Activated T-cell treated with anti-CD3 and anti-CD28 coated beads, Interleukin-2, amount 50 U/mL, for 1 hour (primary cell): Measurements from ENCODE around the gene ADGRA3.

Experiments
- DNase-seq: peaks from one replicate; pipeline ENCODE4 v3.0.0-alpha.2; 2020

The ADGRA3 gene

DNA sequence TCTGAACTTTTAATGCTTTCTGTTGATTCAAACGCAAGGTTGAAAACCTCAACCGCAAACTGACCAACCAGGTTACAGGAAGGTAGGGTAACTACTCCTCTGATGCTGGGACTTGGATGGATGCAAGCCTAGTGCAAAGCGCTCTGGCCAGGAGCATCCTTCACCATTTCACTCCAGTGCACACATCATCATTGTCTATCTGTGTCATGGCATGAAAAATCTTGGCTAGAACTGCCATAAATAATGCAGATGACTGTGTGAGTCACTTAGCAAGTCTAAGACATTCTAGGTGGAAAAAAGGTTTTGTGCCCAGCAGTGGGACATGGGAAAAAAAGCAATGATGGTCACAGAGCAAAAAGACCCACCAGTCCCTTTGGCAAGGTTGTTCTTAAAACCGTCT lies 10.9 kb downstream of the ADGRA3 start:
- DNase-seq, result no peak

DNA sequence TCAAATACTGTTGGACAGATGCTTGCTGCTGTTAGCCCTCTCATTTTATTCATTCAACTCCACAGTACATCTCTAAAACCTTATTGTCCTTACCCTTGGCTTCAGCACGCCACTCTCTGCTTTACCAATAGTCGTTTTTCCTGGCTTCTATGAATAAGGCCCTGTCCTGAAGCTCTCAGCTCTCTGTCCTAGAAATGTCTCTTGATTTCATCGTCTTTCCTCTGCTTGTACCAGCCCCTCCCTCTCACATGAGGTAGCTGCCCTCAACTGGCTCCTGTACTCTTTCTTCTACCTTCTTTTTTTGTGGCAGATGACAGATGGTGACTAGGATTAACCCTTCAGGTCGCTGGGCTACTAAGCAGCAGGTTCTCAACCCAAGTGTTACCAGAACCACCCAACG lies 11.4 kb downstream of the ADGRA3 start:
- no peak for DNase-seq

DNA sequence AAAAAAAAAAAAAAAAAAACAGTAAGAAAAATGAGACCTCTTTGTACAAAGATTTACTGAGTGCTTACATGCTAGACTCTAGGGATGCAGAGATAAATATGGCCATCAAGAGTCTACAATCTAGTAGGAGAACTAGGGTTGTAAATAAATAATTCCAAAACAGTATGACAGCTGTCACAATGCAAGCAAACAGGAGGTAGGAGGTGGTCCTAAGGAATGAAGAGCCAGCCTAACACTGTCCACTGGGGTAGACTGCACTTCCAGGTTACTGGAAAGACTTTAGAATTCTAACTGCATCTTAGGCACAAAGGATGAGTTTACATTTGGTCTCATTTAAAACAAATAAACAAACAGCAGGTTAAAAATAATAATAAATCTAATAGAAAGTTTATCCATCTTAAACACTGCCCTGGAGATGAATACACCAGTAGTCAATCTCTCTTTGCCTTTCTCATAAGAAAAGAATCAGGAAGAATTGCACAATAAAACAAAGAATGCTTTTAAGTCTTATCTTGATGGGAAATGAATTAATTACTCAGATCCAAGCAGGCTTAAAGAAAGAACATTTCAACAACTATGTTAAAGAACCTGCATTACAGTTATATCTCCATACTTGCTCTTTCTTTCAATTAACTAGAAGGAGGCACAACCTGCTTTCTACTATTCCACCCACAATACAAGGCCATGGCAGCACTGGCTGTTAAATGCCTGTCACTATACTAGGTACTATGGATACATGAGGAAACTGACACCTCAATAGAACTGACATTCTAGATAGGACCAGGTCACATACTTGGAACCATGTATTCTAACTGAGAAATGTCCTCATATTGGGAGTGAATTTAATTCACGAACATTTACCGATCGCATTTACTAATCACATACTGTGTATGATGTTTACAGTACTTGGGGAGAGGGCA lies 12.7 kb downstream of the ADGRA3 start:
- DNase-seq, result no peak

DNA sequence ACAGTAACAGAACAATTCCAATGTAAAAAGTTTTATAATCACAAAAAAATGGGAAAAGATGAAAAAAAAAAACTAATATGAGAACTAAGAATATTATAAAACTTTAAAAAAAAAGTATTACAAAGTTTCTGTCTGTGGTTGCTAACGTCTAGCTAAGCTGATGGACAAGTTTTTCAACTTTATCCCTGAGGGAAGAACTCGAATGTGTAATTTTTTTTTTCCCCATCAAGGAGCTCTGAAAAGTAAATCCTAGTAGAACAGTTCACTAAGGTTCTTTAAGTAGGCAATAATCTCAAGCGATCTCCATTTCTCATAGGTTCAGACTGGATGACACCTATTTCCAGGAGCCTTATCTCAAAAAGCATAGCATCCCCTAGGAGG lies 14.2 kb downstream of the ADGRA3 start:
- DNase-seq, result no peak

DNA sequence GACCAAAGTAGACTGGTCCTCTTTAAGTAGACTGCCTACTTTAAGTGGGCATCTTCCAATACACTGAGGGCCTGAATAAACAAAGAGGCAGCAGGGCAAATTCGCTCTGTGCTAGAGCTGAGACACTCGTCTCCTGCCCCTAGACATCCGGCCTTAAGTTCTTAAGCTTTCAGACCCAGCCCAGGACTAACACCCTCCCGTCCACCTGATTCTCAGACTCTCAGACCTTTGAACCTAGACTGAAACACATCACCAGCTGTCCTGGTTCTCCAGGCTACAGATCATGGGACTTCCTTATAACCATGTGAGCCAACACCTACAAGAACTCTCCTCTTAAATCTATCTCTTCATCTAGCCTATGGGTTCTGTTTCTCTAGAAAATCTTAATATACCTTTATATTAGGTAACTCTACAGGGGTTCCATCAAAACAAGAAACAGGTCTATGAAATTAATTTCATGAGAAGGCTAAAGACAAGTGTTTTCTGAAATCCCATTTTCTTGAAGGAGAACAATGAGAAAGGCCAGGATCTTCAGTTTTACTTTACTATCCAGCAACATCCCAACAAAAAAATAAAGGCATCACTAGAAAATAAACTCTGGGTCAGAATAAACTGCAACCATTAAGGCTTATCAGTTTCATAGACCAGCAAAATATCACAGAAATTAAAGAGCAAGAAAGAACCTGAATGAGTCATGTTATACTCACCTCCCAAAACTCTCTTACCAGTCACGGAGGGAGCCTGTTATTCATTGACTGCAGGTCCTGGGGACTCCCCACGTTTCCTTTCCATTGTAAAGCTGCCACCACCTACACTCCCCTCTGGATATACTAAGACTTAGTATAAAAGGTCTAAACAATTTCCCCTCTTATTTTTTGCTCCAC lies 14.8 kb downstream of the ADGRA3 start:
- DNase-seq, result no peak

DNA sequence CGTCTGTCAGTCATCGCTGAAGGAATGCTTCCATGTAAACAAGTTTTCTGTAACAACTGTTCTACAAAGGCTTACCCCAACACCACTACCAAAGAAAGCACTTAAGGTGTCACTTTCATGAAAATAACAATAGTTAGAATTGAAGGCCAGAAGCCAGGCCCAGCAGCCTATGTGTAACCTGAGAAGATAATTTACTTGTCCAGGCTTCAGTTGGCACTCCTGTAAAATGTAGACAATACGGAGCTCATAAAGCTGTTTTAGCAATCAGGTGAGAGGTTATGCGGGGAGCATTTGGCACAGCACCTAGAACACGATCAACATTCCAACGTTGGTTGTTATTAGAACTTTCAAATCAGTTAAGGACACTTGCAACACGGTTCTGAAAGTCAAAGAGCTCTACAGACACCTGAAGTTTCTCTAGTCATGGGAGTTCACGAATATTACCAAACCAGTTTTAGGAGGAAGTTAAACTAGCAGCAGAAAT lies 15.7 kb downstream of the ADGRA3 start:
- no peak for DNase-seq

DNA sequence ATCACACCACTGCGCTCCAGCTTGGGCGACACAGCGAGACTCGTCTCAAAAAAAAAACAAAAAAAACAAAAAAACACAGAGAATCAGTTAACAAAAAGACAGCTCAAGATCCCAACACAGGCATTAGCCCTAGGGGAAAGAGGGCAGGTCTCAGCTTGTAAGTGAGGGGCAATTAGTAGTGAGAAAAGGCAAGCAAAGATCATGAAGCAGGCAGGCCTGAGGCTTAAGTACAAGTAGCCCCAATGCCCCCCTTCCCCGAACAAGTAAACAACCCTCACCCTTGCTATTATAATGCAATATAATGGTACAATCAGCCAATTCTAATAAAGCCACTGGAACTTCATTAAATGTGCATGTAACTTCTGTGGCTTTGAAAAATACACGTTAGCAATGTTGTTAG lies 17.0 kb downstream of the ADGRA3 start:
- no peak for DNase-seq

DNA sequence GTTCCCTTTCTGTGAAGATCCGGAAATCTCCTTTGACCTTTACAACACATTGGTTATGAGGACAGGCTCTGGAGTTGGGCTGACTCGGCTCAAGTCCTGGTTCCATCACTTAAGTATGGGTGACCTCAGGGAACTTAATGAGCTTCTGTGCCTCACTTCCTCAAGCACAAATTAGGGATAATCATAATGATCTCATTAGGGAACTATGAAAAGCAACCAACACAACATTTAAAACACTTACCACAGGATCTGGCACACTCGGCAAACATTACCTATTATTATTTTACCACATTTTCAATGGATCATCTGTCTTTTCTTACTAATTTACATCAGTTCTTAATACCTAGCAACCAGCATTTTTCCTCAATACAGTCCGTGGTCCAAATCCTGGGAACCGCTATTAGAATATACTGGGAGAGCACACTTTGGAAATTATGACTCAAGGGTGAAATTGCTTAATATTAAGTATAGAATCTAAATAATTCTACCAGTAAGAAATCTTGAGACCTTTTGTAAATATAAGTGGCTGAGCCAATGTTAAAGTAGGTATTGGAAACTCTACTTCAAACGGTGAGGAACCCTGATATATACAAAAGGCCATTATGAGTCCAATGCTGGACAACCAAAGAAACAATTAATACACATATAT lies 19.6 kb downstream of the ADGRA3 start:
- DNase-seq, result no peak

DNA sequence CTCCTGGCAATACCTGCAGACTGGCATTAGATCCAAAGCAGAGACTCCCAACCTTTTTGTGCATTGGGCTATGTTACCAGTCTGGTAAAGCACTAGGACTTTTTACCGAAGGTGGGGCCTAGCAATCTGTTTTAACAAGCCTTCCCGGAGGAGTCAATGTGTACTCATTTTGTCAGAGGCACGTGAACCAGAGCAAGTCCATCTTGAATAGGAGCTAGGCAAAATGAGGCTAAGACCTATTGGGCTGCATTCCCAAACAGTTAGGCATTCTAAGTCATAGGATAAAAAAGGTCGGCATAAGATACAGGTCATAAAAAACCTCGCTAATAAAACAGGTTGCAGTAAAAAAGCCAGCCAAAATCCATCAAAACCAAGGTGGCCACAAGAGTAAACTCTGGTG lies 22.3 kb downstream of the ADGRA3 start:
- DNase-seq, result no peak

DNA sequence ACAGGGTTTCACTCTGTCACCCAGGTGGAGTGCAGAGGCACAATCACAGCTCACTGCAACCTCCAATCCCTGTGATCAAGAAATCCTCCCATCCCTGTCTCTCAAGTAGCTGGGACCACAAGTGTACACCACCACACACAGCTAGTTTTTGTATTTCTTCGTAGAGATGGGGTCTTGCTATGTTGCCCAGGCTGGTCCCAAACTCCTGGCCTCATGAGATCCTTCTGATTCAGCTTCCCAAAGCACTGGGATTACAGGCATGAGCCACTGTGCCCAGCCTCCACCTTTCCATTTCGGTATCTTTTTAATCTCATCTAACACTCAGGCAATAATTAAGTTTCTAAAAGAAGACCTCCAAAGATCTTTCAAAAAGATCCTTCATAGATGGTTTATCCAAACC lies 22.9 kb downstream of the ADGRA3 start:
- no peak for DNase-seq

DNA sequence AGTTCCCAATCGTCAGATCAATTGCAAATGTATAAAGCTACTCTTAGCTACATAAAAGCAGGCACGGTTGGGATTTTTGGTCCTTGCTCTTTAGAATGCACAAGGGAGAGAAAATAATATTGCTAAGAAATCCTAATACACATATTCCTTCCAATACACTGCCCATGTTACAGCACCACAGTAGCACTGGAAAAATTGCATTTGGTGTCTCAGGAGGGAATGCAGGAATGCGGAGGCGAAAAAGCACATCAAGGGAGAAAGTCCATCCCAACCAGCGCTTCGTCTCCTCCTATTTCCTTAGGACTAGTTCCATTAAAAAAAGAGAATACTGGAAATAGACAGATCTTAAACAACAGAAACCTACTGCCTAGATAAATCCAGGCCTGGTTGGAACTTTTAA lies 23.9 kb downstream of the ADGRA3 start:
- DNase-seq, result no peak

DNA sequence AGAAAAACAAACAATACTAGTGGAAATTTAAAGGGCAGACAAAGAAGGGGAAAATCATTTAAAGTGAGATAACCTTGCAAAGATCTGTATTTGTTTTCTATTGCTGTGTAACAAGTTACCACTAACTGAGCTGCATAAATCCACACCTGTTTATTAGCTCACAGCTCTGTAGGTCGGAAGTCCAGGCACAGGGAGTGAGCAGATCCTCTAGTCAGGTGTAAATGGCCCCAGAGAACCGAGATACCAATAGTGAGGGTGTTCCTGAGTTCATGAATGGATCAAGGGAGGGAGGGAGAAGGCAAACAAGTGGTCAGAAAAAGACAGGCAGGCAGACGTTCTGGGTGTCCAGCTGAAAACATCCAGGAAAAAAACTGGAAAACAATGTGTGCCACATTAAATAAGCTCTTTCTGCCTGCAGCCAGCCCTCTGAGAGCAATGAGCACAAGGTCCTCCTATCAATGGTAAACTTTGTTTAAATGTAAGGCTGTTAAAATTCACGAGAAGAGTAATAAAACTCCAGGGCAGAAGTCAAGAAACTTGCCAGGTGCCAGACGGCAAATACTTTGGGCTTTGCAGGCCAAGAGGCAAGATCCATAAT lies 25.0 kb downstream of the ADGRA3 start:
- no peak for DNase-seq

DNA sequence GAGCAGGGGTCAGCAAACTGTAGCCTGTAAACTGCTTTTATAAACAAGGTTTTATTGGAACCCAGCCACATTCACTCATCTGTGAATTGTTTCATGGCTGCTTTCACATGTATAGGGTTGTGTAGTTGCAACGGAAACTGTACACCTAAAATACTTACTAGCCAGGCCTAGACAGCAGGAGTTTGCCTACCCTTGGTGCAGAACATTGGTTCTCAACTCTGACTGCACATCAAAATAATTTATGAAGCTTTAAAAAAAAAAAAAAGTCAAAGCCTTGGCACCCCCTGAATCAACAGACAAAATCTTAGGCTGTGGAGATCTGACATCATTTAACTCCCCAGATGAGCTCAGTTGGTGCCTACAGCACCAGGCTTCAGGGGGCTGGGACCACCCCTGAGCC lies 27.8 kb downstream of the ADGRA3 start:
- no peak for DNase-seq

DNA sequence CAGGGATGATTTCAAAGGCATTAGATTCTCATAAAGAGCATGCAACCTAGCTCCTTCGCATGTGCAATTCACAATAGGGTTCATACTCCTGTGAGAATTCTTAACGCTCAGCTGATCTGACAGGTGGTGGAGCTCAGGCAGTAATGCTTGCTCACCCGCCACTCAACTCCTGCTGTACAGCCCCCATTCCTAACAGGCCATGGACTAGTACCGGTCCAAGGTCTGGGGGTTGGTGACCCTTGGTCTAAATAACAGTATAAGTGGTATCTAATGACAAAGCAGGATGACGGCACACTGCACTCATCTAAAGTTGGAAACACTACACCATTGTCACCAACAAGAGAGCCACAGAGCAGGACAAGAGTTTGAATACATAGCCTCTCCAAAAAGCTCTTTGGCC lies 28.5 kb downstream of the ADGRA3 start:
- no peak for DNase-seq

DNA sequence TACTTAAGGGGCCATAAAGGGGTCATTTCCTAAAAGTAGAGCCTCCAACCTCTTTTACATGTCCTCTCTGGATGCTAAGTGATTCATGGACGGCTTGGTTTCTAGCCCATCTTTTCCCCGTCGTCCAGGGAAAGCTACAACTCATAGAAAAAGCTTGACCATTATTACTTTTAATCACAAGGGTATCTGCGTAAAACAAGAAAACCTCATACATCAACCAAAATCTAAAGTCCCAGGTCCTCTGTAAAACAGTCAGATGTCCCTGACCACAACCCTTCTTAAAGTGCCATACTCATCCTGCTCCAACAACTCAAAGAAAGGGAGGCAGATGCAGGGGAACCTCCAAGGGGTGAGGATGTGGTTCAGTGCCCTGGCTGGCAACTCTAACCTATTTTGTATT lies 29.6 kb downstream of the ADGRA3 start:
- DNase-seq, result no peak

DNA sequence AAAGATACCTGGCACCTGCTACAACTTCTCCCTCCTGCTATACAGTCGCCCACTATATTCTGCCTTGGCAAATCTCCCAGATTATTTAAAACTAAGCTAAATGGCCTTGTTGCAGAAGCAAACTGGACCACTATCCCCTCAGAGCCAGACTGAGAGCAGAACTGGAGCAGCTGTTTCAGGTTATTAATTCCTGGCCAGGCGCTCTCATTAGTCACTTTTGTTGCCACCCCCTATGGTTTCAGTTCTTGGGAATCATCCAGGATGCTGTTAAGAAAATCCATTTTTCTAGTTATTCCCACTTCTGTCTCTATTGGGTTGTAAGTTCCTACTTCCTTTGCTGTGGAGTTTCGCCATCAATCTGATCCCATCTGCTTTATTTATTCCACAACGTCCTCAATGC lies 30.1 kb downstream of the ADGRA3 start:
- DNase-seq, result no peak

DNA sequence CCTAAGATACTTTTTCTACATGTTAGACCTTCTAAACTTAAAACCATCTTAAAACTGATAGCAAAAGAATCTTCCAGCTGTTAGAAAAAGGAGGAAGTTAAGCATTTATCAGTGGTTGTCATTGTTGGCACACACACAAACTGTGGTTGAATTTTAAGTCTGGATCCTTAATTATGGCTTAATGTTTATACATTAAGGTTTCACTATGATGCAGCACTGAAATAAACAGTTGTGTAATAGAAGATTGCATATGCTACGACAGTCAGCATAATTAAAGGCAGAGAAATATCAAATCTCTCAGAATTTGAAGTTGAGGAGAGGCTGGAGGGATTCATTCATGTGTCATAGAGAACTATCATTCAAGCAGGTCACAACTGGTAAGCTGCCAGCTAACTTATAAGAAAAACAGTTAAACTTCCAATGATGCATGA lies 32.3 kb downstream of the ADGRA3 start:
- no peak for DNase-seq

DNA sequence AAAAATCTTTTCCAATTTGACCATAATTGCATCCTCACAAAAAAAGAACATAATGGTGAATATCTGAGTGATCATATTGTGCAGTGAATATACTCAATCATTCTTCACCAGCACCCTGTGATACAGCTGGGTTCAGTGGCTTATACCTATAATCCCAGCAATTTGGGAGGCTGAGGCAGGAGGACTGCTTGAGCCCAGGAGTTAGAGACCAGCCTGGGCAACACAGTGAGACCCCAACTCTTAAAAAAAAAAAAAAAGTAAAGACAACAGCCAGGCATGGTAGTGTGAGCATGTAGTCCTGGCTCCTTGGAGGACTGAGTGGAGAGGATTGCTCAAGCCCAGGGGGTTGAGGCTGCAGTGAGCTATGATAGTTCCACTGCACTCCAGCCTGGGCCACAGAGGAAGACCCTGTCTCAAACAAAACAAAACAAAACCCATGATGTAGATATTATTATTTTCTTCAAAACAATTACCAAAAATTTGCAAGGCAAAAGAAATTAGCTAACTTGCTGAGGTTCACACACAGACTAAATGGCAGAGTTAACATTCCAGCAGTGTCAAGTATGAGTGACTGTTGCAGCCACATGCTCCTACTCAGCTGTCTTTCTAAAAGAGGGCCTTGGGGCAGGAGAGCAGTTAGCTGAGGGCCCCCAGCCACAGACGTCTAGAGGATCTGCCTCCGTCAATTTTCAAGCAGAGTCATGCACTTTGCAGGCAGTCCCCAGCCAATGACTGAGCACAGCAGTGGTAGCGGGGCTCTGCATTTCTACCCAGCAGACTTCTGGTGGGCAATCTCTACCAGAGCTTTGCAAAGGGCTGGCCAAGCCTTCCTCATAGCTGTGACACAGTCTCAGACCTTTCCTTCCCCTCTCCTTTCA lies 33.4 kb downstream of the ADGRA3 start:
- DNase-seq, result no peak

DNA sequence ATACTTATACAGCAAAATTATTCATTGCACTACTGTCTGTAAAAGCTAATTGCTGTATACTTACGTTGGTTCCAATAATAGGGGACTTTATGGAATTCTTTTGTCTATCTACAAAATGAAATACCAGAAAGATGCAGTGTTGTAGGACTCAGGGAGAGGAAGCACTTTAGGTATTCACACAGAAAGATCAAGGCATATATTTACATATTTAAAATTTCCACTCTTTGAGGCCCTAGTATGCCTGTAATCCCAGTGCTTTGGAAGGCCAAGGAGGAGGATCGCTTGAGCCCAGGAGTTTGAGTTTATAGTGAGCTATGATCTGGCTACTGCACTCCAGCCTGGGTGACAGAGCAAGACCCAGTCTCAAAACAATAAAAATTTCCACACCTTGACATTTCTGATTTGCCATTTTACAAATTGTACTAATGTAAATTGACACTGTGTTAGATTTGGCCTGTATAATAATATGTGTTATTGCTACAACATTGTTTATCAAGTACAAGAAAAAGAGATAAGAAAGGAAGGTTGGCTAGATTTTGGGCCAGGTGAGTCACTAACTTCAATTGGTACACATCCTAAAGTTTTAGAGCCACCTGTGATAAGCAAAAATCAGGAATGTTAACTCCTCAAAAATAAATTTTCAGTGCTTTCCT lies 35.1 kb downstream of the ADGRA3 start:
- DNase-seq, result no peak

DNA sequence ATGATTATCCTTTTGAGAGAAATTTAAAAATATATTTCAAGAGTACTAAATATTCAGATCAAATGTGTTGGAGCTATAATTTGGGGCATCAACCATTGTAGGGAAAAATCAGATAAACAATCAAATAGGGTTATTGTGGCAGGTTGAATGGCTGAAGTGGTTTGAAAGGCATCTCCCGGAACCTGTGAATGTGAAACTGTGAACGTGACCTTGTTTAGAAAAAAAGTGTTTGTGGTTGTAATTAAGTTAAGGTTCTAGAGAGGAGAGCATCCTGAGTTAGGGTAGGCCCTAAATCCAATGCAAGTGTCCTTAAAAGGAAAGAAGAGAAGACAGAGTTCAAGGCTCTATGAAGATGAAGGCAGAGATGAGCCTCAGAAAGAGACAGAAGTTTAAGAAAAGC lies 37.4 kb downstream of the ADGRA3 start:
- DNase-seq, result no peak

DNA sequence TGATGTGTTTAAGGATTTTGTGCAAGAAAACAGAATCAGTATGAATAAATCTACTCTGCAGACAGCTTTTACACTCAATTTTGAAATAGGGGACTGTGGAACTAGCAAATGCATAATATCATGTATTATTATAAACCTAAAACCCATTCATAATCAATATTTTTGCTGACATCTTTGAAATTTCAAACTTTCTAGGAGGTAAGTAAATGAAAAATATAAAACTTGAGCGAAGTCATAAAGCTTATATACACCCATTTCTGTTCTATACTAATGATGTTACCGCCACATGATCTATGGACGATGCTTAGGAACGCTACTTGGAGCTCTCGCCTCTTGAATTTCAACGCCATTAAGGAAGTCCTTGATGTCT lies 38.1 kb downstream of the ADGRA3 start:
- no peak for DNase-seq
